HG03457 (cell line): Measurements from ENCODE around the gene BLVRB.
"Not testable (repeated sequence)": the region's sequence is repeated elsewhere in the genome, so short reads cannot be mapped to it uniquely, and the experiment has no call there.

Source experiments
- ATAC-seq: cut with Tn5 transposase; IDR thresholded peaks from one replicate; pipeline ENCODE4 v1.9.1; 2021; ENCODE audit warnings: moderate number of reproducible peaks; ENCODE audit not compliant: unreplicated experiment

The BLVRB gene

DNA sequence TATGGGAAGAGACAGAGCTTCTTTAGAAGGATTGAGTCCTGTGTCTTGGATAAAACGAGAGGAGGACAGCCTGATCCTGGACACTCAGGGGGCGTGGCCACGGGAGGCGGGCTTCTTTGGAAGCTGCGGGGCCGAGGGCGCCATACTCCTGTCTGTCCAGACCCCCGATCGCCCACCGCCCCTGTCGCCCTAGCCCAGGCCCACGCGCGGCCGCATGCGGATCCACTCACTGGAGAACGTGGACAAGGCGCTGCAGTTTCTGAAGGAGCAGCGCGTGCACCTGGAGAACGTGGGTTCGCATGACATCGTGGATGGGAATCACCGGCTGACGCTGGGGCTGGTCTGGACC, 24.3 kb upstream of the BLVRB start:
- ATAC-seq = no peak

DNA sequence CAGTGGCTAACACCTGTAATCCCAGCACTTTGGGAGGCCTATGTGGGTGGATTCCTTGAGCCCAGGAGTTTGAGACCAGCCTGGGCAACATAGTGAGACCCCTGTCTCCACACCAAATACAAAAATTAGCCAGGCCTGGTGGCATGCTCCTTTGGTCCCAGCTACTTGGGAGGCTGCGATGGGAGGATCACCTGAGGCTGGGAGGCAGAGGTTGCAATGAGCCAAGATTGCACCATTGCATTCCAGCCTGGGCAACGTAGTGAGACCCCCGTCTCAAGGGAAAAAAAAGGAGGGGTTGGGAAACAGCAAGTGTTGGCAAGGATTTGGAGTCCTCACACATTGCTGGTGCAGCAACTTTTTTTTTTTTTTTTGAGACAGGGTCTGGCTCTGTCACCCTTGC, 20.5 kb upstream of the BLVRB start:
- ATAC-seq = no peak

DNA sequence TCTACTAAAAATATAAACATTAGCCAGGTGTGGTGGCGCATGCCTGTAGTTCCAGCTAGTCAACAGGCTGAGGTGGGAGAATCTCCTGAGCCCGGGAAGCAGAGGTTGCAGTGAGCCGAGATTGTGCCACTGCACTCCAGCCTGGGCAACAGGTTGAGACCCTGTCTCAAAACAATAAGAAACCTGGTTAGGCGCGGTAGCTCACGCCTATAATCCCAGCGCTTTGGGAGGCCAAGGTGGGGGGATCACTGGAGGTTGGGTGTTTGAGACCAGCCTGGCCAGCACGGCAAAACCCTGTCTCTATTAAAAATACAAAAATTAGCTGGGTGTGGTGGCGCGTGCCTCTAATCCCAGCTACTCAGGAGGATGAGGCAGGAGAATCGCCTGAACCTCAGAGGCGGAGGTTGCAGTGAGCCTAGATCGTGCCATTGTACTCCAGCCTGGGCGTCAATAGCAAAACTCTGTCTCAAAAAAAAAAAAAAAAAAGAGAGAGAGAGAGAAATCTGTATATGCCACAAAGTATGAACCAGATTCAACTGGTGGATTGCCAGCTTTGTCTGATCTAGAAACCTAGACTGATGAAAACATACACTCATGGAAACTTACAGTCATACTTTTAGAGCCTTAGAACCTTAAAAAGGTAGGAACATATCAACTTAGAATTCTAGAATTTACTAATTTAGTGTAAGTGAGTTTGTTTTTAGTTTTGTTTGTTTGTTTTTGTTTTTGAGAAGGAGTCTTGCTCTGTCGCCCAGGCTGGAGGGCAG, 10.5 kb upstream of the BLVRB start:
- ATAC-seq = not testable (repeated sequence)

DNA sequence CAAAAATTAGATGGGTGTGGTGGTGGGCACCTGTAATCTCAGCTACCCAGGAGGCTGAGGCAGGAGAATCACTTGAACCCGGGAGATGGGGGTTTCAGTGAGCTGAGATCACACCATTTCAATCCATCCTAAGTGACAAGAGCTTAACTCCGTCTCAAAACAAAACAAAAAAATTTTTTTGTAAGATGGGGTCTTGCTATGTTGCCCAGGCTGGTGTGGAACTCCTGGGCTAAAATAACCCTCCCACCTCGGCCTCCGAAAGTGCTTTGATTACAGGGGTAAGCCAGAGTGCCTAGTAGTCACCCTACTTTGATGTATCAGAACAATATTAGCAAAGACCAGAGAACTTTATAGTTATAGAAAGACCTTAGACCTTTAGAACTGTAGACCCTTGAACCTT, 9.2 kb upstream of the BLVRB start:
- ATAC-seq = no peak

DNA sequence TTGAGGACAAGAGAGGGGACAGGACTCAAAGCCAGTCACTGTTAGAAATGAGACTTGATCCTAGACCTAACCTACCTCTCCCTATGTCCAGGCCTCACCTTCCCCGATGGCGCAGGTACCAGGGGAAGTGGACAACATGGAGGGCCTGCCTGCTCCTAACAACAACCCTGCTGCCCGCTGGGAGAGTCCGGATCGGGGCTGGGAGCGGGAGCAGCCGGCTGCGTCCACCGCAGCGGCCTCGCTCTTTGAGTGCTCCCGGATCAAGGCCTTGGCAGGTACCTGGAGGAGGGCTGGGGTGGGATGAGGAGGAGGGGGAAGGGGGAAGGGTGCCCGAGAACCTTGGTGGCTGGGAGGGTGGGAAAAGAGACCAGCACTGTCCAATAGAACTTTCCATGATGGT, 7.0 kb upstream of the BLVRB start:
- no peak for ATAC-seq

DNA sequence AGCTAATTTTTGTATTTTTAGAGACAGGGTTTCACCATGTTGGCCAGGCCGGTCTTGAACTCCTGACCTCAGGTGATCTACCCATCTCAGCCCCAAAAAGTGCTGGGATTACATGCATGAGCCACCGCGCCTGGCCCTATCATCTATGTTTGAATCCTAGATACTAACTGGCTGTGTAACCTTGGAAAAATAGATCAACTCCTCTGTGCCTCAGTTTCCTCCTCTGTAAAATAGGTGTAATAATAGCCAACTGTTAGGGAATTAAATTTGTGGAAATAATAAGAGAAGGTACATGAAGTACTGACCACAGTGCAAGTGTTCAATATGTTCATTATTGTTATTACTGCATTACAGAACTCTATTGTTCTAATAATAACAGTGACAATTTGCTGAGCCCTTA, 5.6 kb upstream of the BLVRB start:
- ATAC-seq = no peak

DNA sequence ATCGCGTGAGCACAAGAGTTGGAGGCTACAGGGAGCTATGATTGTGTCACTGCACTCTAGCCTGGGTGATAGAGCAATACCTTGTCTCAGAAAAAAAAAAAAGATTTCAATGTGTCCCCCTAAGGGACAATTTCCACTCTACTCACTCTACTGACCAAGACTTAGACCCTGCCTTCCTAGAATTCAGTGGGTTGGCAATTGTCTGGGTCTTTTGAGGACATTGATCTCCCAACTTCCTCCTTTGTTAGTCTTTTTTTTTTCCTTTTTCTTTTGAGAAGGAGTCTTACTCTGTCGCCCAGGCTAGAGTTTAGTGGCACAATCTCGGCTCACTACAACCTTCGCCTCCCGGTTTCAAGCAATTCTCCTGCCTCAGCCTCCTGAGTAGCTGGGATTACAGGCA, 3.5 kb upstream of the BLVRB start:
- no peak for ATAC-seq

DNA sequence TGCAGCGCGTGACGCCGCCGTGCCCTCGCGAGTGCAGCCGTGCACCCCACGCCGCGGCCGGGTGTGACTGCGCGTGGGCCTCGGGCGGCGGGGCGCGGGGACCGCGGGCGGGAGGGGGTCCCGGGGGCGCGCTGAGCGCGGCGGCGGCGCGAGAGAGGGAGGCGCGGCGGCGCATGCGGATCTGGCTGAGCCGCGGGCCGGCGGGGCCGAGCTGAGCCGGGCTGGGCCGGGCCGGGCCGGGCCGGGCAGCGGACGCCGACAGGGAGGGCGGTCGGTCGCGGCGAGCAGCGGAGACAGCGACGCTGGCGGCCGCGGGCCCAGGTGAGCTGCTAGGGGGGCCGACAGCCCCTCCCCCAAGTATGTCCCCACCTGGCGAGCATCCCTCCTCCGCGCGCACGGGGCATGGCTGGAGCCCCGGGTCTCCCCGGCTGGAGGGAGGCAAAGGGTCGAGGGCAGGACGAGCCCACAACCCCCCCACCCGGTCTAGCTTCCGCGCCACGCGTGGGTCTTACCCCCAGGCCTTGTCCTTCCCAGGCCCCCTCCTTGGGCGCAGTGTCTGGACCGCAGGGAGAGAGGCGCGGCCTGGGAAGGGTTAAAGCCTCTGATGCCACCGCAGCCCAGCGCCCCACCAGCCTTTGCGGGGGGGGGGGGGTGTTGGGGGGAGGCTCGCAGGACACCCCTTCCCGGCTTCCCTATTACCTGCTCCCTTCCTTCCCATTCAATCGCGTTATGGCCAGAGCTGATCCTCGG, 1.6 kb upstream of the BLVRB start, which contains the start of gene SPTBN4:
Gene SPTBN4, plus strand, starts transcription at position 17 of the 750 bp plus-strand sequence. CDS start 5,621 bp downstream, outside the sequence.
- ATAC-seq = no peak

DNA sequence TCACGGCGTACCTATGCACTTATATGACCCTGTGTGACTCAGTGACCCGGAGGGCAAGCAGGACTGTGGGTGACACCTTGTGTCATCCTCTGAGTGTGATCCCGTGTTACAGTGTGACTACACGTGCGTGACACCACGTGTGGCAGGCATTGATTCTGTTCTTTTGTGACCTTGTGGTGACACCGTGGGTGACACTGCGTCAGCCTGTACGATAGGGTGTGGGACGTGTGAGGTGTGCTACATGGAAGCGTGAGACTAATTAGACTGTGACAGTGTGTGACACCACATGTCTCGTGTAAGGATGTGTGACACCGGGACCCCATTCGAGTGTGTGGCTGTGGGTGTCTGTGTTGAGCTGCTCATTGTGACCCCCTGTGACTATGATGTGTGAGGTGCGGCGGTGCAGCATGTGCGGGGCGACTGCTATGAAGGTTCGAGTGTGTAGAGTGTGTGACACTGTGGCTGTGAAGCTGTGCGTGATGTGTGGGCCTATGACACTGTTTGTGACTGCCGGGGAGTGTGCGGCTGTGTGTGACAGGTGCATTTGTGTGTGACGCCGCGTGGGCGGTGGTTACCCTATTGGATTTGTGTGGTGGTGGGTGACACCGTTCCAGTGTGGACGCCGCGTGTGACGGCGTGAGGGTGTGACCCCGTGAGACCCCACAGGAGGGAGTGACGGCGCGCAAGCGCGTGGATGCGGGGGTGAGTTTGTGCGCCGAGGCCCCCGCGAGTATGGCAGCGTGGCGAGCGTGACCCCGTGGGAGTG, 857 bp upstream of the BLVRB start:
- peak; percentile 28 for ATAC-seq

DNA sequence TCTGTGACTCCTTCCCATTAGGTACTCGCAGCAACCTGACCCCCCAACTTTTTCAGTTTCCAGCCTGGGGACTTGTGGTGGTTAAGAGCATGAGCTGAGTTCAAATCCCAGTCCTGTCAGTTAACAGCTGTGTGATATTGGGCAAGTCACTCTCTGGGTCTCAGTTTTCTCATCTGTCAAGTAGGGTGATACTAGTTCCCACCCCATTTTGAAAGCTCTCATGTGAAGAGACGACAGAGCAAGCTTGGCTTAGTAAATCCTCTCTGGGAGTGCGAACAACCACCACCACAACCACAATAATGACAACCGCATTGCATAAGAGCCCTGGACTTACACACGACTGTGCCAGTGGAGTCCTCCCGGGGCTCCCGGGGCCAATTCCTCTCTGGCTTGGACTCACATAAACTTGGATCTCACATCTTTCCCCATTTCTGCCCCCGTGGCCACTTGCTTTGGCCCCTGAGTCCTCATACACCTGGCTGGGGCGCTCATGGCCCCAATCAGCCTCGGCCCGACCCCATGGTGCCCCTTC, 454 bp downstream of the BLVRB start:
- peak; percentile 21 for ATAC-seq

DNA sequence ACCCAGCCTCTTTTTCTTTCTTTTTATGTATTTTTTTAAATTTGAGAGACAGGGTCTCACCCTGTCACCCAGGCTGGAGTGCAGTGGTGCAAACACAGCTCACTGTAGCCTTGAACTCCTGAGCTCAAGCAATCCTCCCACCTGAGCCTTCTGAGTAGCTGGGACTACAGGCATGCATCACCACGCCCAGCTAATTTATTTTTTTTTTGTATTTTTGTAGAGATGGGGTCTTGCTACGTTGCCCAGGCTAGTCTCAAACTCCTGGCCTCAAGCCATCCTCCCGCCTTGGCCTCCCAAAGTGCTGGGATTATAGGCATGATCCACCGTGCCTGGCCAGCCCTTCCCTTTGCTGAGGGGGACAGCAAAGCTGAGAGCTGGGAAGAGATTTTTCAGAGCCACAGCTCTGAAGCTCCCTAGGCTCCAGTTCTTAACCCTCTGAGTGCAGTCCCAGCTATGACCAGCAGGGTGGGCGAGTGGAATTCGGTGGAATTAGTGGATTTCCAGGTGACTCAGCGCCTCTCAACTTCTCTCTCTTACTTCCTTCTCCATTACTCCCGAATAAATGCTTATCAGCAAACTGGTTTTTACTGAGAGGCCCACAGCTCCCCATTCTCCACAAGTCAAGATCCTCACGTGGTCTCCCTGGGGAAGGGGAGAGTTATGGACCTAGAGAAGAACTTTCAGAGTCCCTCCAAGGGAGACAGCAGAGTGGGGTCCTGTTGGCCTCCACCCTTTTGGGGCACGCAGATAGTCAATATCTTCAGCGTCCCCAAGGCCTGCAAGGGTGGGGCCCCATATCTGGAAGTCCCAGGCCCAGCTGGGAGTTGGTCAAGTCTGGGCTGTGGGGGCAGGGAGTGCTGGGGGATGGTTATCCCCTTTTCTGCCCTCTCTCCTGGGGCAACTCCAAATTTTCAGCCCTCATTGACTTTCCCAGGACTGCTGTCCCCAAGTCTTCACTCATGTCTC, 1.2 kb downstream of the BLVRB start:
- ATAC-seq = no peak

DNA sequence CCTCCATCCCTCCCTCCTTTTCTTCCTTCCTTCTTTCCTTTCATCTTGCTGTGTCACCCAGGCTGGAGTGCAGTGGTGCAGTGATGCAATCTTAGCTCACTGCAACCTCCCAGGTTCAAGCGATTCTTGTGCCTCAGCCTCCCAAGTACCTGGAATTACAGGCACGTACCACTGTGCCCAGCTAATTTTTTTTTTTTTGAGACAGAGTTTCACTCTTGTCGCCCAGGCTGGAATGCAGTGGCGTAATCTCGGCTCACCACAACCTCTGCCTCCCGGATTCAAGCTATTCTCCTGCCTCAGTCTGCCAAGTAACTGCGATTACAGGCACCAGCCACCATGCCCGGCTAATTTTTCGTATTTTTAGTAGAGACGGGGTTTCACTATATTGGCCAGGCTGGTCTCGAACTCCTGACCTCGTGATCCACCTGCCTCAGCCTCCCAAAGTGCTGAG, 1.9 kb downstream of the BLVRB start:
- ATAC-seq = not testable (repeated sequence)

DNA sequence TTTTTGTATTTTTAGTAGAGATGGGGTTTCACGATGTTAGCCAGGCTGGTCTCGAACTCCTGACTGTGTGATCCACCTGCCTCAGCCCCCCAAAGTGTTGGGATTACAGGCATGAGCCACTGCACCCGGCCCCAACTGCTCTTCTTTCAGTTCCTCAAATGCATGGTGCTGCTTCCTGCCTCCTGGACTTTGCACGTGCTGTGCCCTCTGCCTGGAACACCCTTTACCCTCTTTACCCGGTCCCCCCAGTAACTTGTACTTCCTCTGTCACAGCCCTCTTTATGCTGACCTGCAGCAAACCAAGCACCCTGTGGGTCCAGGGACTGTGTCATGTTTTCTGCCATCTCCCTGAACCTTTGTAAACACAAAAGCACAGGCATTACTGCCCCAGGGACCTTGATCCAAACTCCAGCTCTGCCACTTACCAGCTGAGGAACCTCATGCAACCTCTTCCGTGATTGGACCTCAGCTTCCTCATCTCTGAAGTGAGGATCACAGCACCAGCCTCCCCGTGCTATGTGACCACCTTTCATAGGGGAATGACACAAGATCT, 3.8 kb downstream of the BLVRB start:
- ATAC-seq = no peak

DNA sequence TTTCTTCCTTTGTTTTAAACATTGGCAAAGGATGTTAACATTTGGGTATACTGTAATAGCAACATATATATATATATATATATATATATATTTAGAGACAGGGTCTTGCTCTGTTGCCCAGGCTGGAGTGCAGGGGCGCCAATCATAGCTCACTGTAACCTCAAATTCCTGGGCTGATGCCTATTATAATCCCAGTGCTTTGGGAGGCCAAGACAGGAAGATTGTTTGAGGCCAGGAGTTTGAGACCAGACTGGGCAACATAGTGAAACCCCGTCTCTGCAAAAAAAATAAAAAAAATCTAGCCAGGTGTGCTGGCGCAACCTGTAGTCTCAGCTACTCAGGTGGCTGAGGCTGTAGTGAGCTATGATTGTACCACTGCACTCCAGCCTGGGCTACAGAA, 5.4 kb downstream of the BLVRB start:
- no peak for ATAC-seq

DNA sequence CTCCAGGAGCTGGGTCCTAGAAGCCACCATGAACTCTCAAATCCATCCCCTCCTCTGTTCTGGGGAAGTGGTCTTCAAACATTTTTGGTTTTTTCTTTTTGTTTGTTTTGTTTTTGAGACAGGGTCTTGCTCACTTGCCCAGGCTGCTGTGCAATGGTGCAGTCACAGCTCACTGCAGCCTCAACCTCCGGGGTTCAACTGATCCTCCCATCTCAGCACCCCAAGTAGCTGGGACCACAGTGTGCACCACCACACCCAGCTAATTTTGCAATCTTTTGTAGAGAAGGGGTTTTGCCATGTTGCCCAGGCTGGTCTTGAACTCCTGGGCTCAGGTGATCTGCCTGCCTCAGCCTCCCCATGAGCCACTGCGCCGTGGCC, 7.0 kb downstream of the BLVRB start:
- ATAC-seq = no peak

DNA sequence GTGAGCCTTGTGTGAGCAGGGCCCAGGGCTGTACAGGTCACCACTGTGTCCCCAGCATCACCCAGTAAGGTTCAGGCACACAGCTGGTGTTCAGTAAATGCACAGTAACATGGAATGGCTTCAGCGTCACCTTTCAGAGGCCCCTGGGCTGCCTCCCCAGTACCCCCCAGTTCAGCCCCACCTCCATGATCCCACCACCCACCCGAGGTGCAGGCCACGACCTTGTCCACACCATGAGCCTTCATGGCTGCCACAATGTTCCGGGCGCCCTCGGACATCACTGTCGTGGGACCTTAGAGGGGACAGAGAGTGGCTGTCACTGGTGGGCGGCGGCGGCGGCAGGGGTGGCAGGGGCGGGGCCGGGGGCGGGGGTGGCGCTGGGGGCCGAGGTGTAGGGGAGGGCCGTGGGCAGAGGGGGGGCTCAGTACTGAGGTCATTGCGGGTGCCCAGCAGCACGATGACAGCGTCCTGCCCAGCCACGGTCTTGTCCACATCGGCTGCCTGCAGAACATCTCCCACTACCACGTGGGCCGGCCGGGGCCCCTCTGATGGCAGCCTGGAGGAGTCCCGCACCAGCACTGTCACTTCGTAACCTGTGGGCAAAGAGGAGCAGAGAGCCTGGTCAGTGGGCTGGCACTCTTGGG, 7.5 kb downstream of the BLVRB start:
- no peak for ATAC-seq

DNA sequence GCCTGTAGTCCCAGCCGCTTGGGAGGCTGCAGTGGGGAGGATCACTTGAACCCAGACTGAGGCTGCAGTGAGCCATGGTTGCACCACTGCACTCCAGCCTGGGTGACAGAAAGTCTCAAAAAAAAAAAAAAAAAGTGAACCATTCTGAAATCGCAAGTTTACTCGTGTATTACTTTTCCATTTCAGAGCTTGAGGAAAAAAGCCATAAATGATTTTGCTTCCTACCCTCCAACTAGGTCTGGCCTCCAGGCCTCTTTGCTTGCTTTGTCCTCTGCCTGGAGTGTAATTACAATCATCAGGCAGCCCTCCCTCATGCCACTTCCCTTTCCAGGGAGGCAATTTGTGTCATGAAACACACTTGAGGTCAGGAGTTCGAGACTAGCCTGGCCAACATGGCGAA, 8.5 kb downstream of the BLVRB start:
- no peak for ATAC-seq

DNA sequence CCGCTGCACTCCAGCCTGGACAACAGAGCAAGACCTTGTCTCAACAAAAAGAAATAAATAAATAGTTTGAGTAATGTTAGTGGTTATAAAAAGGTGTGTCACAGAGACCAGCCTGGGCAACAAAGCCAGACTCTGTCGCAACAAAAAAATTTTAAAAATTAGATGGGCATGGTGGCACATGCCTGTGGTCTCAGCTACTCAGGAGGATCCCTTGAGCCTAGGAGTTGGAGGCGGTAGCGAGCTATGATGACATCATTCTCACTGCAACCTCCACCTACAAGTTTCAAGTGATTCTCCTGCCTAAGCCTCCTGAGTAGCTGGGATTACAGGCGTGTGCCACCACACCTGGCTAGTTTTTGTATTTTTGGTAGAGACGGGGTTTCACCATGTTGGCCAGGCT, 11.6 kb downstream of the BLVRB start:
- ATAC-seq = not testable (repeated sequence)

DNA sequence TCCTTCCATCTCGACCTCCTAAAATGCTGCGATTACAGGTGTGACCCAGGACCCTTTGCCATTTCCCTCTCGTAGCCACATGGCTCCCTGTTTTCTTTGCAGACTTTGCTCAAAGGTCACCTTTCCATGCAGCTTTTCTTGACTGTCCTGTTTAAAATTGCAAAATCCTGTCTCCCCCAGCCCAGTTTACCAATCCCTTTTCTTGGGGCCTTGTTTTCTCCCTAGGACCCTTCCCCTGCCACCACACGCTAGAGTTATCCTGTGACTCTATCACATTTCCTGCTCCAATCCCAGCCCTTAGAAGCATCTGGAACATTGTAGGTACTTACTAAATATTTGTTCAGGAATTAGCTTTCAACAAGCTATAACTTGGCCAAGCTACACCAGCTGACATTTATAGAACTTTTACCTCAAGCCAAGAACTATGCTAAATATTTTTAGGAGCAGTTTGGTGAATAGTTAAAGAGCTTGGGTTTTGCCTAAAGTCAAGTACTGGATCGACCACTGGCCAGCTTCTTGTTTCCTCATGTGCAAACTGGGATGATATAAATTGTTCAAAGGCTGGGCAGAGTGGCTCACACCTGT, 12.3 kb downstream of the BLVRB start:
- ATAC-seq = no peak
